ENCODE results near the gene PGBD1. TPM values are rescaled to one million over a fixed set of nuclear protein-coding genes. Genes with fewer than 3 reads are reported as not detected.

Gene PGBD1, protein sequence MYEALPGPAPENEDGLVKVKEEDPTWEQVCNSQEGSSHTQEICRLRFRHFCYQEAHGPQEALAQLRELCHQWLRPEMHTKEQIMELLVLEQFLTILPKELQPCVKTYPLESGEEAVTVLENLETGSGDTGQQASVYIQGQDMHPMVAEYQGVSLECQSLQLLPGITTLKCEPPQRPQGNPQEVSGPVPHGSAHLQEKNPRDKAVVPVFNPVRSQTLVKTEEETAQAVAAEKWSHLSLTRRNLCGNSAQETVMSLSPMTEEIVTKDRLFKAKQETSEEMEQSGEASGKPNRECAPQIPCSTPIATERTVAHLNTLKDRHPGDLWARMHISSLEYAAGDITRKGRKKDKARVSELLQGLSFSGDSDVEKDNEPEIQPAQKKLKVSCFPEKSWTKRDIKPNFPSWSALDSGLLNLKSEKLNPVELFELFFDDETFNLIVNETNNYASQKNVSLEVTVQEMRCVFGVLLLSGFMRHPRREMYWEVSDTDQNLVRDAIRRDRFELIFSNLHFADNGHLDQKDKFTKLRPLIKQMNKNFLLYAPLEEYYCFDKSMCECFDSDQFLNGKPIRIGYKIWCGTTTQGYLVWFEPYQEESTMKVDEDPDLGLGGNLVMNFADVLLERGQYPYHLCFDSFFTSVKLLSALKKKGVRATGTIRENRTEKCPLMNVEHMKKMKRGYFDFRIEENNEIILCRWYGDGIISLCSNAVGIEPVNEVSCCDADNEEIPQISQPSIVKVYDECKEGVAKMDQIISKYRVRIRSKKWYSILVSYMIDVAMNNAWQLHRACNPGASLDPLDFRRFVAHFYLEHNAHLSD
- total RNA-seq (1 to 10 TPM in 2 of 6 donors, under 1 TPM in 4; 0.60 to 1.5 (median 0.83) TPM), polyA plus RNA-seq (1 to 10 TPM; 2.2 to 3.1 TPM)

DNA sequence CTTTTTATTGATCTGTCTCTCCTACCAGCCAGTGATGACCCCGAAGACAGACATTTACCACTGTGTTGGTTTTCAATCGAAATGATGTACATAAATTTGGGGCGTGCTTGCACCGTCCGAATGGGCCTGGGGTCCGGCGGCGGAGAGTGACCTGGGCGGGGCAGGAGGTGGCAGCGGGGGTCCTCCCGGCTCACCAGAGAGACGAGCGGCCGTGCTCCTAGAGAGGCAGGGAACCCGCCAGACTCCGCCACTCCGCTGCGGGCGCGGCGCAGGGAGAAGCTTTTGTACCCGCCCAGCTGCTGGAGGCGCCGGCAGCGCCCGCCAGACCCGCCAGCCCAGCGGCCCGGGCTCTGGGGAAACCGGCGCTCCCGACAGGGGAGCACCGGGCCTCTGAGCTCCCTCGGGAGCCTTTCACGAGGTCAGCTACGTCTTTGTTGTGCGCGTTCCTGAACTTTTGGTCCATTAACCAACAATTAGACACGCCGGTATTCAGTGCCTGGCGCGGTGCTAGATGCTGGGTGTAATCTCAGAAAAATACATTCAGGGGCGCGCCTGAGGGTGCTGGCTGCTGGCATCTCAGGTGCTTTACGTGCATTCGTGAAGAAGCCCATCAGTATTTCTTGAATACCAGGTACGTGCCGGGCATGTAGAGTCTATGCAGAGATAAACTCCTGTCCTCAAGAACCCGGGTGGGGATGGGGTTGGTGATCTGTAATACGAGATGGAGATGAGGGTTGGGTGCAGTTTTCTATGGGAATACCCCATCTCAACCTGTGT, at the start of gene PGBD1:
PGBD1 (plus strand) TSS at position 285 of the 777 bp plus-strand sequence. CDS start 2,242 bp downstream, outside the sequence.
- ATAC-seq = peak; percentile 93 to 99 (median 98)
- intact Hi-C loops (cut with DNase I) = no loop called here
- TF ChIP-seq, protein P1, sequence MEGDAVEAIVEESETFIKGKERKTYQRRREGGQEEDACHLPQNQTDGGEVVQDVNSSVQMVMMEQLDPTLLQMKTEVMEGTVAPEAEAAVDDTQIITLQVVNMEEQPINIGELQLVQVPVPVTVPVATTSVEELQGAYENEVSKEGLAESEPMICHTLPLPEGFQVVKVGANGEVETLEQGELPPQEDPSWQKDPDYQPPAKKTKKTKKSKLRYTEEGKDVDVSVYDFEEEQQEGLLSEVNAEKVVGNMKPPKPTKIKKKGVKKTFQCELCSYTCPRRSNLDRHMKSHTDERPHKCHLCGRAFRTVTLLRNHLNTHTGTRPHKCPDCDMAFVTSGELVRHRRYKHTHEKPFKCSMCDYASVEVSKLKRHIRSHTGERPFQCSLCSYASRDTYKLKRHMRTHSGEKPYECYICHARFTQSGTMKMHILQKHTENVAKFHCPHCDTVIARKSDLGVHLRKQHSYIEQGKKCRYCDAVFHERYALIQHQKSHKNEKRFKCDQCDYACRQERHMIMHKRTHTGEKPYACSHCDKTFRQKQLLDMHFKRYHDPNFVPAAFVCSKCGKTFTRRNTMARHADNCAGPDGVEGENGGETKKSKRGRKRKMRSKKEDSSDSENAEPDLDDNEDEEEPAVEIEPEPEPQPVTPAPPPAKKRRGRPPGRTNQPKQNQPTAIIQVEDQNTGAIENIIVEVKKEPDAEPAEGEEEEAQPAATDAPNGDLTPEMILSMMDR (IDR thresholded peaks at IDR 0.05) = no peak
- FAIRE-seq = no peak
- DNase-seq = peak; percentile 56 to 90 (median 63)
- Histone ChIP-seq H3K27ac (no peak within 1 kb of the TSS), H3K9me3 (no peaks in the 10 kb centered on the region), H3K4me3 (peak within 1 kb of the TSS; percentile 24 to 70 (median 46)), H3K36me3 (peaks cover 0 to 10% (median 0%) of the 10 kb centered on the region in 3 donors), H3K4me1 (peaks cover 0 to 2% (median 0%) of the 10 kb centered on the region in 3 donors), H3K27me3 (no peaks in the 10 kb centered on the region)
- 1% methylated on average over 48 to 50 of the region's 50 CpGs for WGBS, 2 donors

DNA sequence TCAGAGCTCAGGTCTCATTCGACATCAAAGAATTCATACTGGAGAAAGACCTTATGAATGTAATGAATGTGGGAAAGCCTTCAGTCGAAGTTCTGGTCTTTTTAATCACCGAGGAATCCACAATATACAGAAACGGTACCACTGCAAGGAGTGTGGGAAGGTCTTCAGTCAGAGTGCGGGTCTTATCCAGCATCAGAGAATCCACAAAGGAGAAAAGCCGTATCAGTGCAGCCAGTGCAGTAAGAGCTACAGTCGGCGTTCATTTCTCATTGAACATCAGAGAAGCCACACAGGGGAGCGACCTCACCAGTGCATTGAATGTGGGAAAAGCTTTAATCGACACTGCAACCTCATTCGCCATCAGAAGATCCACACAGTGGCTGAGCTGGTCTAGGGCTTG, 48.6 kb upstream of the PGBD1 start:
- FAIRE-seq = no peak
- Histone ChIP-seq H3K4me1 (no peaks in the 10 kb centered on the region), H3K27me3 (no peaks in the 10 kb centered on the region), H3K4me3 (no peak overlapping the region), H3K27ac (no peak overlapping the region), H3K36me3 (peaks cover 0 to 22% (median 10%) of the 10 kb centered on the region in 3 donors), H3K9me3 (no peaks in the 10 kb centered on the region)
- no peak for DNase-seq
- intact Hi-C loops (cut with DNase I) = loop anchor here in 1 of 3 donors (10.0 kb wide), 1 partner anchor 332 kb away; no protein-coding TSS in a partner anchor
- ATAC-seq = no peak
- WGBS, 2 donors = 96 to 97% methylated on average over 11 of the region's 11 CpGs
- TF ChIP-seq, protein P1 (IDR thresholded peaks at IDR 0.05) = no peak

DNA sequence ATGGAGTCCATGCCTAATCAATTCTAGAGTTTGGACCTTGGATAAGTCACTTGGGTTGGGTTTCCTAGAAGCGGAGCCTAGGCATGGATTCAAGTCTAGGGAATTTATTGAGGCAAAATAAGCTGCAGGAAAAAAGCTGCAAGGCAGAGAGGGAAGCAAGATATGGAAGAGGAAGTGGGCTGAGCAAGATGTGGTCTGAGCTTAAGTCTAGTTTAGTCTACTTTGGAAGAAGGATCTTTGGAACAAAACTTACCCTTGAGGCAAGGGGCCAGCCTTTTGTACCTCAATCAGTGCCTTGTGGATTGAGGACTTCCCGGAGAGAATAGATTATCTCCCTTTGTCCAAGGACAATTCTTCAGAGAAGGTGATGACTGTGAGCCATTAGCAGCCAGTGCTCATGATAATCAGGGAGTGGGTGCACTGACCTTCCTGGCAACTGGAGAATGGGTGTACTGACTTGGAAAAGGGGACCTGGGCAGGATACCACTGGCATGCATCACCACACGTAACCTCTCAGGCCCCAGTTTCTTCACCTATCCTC, 45.4 kb upstream of the PGBD1 start:
- FAIRE-seq = no peak
- no peaks in the 10 kb centered on the region for H3K4me1 ChIP-seq
- ATAC-seq = no peak
- no peaks in the 10 kb centered on the region for H3K27me3 ChIP-seq
- peaks cover 0 to 8% (median 3%) of the 10 kb centered on the region in 3 donors for H3K36me3 ChIP-seq
- no peaks in the 10 kb centered on the region for H3K9me3 ChIP-seq
- H3K4me3 ChIP-seq = no peak overlapping the region
- no peak for DNase-seq
- 77 to 78% methylated on average over 3 of the region's 3 CpGs for WGBS, 2 donors
- TF ChIP-seq, protein P1 (IDR thresholded peaks at IDR 0.05) = no peak
- intact Hi-C loops (cut with DNase I) = loop anchor here in 1 of 3 donors (10.0 kb wide), 1 partner anchor 329 kb away; no protein-coding TSS in a partner anchor
- no peak overlapping the region for H3K27ac ChIP-seq

DNA sequence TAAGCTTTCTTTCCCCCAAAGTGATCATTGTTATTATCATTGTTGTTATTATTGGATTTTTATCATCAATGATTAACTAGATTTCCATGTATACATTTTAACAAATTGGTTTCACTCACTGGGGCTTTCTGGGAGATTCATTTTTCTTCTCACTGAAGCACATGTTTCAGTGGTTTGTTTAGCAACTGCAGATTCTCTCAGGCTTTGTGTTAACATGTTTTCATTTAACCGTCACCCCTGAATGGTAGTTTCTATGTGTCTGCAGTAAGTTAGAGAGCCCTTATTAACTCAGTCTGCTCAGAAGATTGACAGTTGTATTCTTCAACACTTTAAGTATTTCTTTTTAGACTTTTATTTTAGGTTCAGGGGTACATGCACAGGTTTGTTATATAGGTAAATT, 41.7 kb upstream of the PGBD1 start:
- ATAC-seq = no peak
- no peak overlapping the region for H3K27ac ChIP-seq
- no peaks in the 10 kb centered on the region for H3K27me3 ChIP-seq
- no peak for DNase-seq
- 59 to 63% methylated on average over 1 of the region's 1 CpG for whole genome bisulfite sequencing, 2 donors
- TF ChIP-seq, protein P1 (IDR thresholded peaks at IDR 0.05) = no peak
- no peaks in the 10 kb centered on the region for H3K4me1 ChIP-seq
- no peaks in the 10 kb centered on the region for H3K9me3 ChIP-seq
- peaks cover 0 to 4% (median 0%) of the 10 kb centered on the region in 3 donors for H3K36me3 ChIP-seq
- FAIRE-seq = no peak
- intact Hi-C loops (cut with DNase I) = loop anchor here in 1 of 3 donors (10.0 kb wide), 1 partner anchor 325 kb away; no protein-coding TSS in a partner anchor
- no peak overlapping the region for H3K4me3 ChIP-seq

All from pancreas (tissue), 10 donors.